GF-D8 (cell line): ENCODE measurements around the gene DBX1.

Source experiments
- DNase-seq: peaks from one replicate; lab custom pipeline; 2025; lab: John Stamatoyannopoulos, UW

The DBX1 gene

GRCh38 chr11:20125927-20126326, 34.3 kb downstream of the DBX1 start:
- DNase-seq, result no peak

- DNase-seq, result no peak
Measured at GRCh38 chr11:20122131-20122530, 38.1 kb downstream of the DBX1 start.

GRCh38 chr11:20120134-20120925, 39.9 kb downstream of the DBX1 start:
- no peak for DNase-seq

- no peak for DNase-seq
Measured at GRCh38 chr11:20119315-20119714, 41.0 kb downstream of the DBX1 start.

- DNase-seq, result no peak
Measured at GRCh38 chr11:20118209-20118608, 42.1 kb downstream of the DBX1 start.

- no peak for DNase-seq
Measured at GRCh38 chr11:20117291-20117690, 43.0 kb downstream of the DBX1 start.

GRCh38 chr11:20116825-20117224, 43.5 kb downstream of the DBX1 start:
- no peak for DNase-seq

GRCh38 chr11:20114588-20114987, 45.7 kb downstream of the DBX1 start:
- DNase-seq, result no peak

- no peak for DNase-seq
Measured at GRCh38 chr11:20113149-20113438, 47.2 kb downstream of the DBX1 start.

GRCh38 chr11:20112291-20113148, 47.8 kb downstream of the DBX1 start:
- no peak for DNase-seq

GRCh38 chr11:20111871-20112270, 48.4 kb downstream of the DBX1 start:
- no peak for DNase-seq

GRCh38 chr11:20110908-20111669, 49.2 kb downstream of the DBX1 start:
- no peak for DNase-seq

- DNase-seq, result no peak
Measured at GRCh38 chr11:20109731-20110445, 50.4 kb downstream of the DBX1 start.
